ENCODE results near the gene PIK3R5.
"Not testable (repeated sequence)": the region's sequence is repeated elsewhere in the genome, so short reads cannot be mapped to it uniquely, and the experiment has no call there.

PIK3R5 gene

DNA sequence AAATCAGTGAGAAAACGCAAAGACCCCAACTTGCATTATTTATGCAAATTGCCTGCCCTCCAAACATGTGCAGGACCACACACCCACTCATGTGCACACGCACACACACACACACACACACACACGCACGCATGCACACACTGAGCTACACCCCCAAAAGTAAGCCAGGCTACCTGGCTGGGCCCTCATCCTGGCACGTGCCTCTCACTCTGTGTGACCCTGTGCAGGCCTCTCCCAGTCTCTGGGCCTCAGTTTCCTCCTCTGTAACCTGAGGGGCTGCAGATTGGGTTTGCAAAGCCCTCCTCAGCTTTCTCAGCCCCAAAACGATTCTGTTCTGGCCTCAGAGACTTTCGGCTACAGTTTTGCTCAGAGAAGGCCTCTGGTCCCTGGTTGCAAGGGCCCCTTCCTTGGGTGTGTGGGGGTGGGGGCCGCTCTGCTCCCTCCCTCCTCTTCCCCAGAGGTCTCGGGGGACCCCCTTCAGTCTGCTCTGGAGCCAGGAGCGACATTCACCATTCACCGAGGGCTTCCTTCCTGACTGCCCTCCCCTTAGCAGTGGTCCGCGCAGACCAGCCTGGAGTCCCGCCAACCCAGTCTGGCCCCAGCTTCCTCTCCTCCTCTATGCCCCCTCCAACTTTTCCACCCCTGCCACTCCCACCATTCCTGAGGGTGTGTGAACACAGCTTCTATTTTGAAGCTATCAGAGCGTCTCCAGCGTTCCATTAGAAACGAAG lies 92.6 kb downstream of the PIK3R5 start:
- DNase-seq = no peak

- no peak for DNase-seq
Measured at GRCh38 chr17:8872036-8872704, 93.3 kb downstream of the PIK3R5 start.

- no peak for DNase-seq
Measured at GRCh38 chr17:8871081-8871581, 94.4 kb downstream of the PIK3R5 start.

DNA sequence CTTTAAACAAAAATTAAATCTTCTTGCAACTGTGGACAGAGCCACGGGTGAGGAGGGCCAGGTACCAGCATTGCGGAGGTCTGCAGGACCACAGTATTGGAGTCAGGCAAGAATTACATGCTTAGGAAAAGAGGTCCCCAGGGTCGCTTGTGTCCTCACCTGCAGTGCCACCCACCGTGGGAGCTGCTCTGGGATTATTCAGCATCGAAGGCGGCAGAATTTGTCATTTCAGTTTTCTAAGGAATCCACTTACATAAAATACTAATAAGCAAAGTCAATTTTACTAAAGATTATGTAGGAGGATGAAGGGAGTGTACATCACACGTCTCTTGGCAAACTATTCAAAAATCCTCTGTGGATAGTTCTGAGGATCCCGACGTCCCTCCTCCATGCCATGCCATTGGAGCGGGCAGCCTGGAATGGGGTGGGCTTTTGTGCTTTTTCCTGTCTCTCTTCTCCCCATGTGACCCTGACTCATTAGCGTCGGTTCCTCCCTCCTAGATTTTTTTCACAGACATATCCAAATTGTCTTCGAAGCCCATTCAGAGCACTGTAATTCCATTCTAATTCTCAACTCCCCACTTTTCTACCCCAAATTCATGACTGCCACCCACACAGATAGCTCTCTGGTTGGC lies 95.0 kb downstream of the PIK3R5 start:
- no peak for DNase-seq

- DNase-seq = no peak
Measured at GRCh38 chr17:8869114-8869815, 96.2 kb downstream of the PIK3R5 start.

DNA sequence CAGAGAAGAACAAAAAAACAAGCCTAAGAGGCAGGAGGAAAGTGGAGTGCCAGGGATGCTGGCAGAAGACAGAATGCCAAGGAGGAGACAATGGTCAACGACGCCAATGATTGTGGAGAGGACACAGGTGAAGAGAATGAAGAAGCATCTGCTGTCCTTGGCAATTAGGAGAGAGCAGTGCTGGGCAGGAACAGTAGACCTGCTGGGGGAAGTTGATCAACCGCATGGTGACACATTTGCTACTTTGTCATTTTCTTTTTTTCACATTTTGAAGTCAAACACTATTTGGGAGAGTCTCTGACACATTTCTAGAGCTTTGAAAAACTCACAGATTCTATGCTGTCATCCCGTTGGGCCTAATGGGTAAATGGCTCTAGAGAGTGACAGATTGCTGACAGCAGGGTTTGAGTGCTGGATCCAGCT lies 97.0 kb downstream of the PIK3R5 start:
- DNase-seq = no peak

DNA sequence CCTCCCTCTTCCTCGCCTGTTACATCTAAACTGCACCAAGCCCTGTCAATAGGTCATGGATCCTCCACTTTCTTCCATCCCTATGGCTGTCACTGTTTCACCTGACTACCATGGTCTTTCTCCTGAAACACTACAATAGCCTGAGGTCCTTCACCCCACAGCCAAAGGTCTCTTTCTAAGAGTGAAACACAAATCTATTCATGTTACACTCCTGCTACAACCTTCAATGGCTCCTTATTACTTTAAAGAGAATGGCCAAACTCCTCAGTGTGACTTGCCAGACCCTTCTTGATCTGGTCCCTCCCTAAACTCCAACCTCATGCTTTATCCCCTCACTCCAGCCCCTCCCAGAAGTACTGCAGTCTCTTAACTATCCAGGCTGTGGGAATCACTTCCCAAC lies 97.4 kb downstream of the PIK3R5 start:
- no peak for DNase-seq

GRCh38 chr17:8867361-8867981 lies 98.0 kb downstream of the PIK3R5 start, which contains the start of gene PIK3R6:
PIK3R6 (minus strand) TSS chr17:8867674; CDS start chr17:8849794, 17,880 bp downstream.
- DNase-seq = no peak

GRCh38 chr17:8865811-8866210 lies 99.7 kb downstream of the PIK3R5 start:
- DNase-seq = no peak

DNA sequence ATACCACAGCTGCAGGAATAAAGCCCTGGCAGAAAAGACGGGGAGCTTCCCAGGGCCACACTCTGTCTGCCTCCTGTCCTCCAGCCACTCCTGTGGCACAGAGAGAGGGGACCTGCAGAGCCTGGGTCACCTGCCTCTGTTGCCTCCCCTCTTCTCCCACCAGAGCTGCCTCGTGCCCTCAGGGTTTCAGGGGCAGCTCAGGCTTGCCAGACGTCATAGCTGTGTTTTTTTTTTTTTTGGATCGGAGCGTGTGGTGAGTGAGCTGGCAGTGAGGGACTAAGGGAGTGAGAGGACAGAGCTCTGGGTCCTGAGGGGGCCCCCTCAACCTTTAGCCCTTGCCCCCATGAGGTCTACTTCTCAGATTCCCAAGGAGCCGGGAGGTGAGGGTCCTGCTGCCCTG lies 100.1 kb downstream of the PIK3R5 start:
- DNase-seq = no peak

DNA sequence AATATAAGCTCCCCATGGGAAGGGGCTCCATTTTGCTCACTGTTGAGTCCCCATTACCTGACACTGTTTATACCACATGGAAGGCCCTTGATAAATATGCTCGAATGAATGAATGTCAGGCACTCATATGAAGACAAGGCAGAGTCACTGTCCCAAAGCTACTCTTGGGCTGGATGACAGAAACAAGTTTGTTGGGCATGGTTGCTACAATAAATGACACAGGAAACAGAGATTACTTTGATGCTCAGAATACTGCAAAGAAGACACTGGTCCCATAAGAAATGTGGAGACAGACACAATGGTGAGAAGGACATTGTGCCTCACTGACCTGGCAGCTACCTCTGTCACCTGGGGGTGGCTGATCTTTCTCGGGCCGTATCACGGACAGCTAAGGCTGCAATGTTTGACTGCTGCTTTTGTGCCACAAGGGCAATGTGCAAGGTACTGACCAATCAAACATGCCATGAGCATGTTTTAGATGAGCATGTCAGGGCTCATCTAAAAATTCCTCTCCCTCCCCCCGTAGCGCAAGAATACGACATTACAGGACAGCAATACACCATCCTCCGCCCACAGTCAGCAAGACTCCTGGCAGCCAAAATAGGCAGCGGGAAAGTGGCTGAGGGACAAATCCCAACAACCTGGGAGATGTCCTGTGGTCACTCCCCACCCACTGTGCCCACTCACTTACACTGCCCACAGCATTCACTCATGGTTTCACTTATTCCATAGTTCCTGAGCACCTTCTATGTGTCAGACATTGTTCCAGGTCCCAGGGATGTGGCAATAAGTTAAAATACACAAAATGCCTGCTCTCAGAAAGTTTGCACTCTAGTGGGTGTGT lies 103.1 kb downstream of the PIK3R5 start:
- no peak for DNase-seq

DNA sequence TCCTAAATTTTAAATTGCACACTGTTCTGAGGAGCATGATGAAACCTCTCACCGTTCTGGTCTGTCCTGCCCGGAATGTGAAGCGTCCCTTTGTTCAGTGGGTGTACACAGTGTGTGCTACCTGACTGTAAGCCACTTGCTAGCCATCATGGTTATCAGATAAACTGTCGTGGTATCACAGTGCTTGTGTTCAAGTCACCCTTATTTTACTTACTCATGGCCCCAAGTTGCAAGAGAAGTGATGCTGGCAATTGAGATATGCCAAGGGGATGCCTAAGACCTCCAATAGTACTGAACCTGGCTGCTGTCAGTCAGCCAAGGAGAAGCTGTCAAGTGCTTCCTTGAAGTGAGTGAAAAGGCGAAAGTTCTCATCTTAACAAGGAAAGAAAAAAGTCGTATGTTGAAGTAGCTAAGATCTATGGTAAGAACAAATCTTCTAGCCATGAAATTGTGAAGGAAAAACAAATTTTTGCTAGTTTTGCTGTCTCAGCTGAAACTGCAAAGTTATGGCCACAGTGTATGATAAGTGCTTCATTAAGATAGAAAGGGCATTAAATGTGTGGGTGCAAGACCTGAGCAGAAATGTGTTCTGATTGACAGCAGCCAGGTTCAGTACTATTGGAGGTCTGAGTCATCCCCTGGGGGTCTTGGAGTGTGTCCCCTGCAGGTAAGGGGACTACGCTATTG lies 103.9 kb downstream of the PIK3R5 start:
- no peak for DNase-seq

GRCh38 chr17:8859804-8860430 lies 105.6 kb downstream of the PIK3R5 start:
- no peak for DNase-seq

GRCh38 chr17:8859027-8859803 lies 106.3 kb downstream of the PIK3R5 start:
- no peak for DNase-seq

DNA sequence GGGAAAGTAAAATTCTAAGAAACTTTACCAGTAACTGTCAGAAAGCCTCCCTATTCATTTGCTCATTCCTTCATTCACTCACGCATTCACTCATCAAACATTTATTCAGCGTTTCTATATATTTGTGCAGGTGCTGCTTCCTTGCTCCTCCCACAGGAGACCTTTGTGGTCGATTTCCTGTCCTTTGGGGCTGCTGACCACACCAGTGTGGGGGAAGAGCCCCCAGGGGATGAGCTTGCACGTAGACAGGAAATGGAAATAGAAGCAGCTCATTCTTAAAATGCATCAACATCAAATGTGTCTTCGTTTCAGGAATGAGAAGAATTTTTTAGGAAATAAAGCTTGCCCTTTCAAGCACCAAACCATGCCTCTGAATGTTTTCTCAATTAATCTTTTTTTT lies 107.6 kb downstream of the PIK3R5 start:
- DNase-seq = no peak

- no peak for DNase-seq
Measured at GRCh38 chr17:8856869-8857575, 108.5 kb downstream of the PIK3R5 start.

DNA sequence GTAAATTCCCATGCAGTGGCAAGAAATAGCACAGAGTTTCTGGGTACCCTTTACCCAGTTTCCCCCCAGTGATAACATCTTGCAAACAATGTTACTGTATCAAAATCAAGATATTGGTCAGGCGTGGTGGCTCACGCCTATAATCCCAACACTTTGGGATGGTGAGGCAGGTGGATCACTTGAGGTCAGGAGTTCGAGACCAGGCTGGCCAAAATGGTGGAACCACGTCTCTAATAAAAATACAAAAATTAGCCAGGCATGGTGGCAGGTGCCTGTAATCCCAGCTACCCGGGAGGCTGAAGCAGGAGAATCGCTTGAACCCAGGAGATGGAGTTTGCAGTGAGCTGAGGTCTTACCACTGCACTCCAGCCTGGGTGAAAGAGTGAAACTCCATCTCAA lies 109.3 kb downstream of the PIK3R5 start:
- not testable (repeated sequence) for DNase-seq

DNA sequence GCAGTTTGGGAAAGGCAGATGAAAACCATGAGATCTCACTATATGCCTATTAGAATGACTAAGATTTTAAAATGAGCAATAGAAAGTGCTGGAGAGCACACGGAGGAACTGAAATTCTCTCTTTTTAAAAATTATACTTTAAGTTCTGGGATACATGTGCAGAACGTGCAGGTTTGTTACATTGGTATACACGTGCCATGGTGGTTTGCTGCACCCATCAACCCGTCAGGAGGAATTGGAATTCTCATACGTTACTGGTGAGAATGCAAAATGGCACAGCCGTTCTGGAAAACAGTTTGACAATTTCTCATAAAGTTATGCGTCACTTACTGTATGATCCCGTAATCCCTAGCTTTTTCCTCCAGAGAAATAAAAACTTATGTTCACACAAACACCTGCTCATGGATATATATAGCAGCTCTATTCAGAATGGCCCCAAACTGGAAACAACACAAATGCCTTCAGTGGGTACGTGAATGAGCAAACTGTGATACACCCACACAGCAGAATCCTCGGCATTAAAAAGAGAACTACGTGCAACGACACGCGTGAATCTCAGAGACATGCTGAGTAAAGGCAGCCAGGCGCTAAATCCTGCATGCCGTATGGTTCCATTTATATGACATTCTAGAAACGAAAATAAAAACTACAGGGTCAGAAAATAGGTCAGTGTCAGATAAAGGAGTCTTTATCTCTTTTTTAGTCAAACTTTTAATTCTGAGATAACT lies 109.9 kb downstream of the PIK3R5 start:
- DNase-seq = no peak
